H9 (cell line): ENCODE results near the gene MSLN. TPM values are rescaled to one million over a fixed set of nuclear protein-coding genes. Genes with fewer than 3 reads are reported as not detected.

Experiments used
- DNase-seq: peaks from one replicate; pipeline ENCODE4 v3.0.0-alpha.2; 2017
- H2AFZ ChIP-seq: one replicate; pipeline ENCODE4 v1.6.1; 2013; ENCODE audit warnings: mild to moderate bottlenecking, low read length, control low read depth, moderate library complexity
- H2AK5ac ChIP-seq: 2 replicates; pipeline ENCODE4 v1.6.1; 2013; ENCODE audit warnings: low read length, control low read depth, mixed read lengths; ENCODE audit not compliant: insufficient read length
- H2BK120ac ChIP-seq: one replicate; pipeline ENCODE4 v1.6.1; 2013; ENCODE audit warnings: low read depth, mild to moderate bottlenecking, low read length, control low read depth, inconsistent platforms; ENCODE audit not compliant: poor library complexity, severe bottlenecking
- H2BK12ac ChIP-seq: 2 replicates; pipeline ENCODE4 v1.6.1; 2013; ENCODE audit warnings: low read length, control low read depth, mixed read lengths, low read depth; ENCODE audit not compliant: insufficient read length
- H2BK15ac ChIP-seq: 2 replicates; pipeline ENCODE4 v1.6.1; 2013; ENCODE audit warnings: low read depth, low read length, control low read depth
- H2BK20ac ChIP-seq: one replicate; pipeline ENCODE4 v1.6.1; 2013; ENCODE audit warnings: low read depth, mild to moderate bottlenecking, low read length, control low read depth, inconsistent platforms; ENCODE audit not compliant: poor library complexity, severe bottlenecking
- H2BK5ac ChIP-seq: 2 replicates; pipeline ENCODE4 v1.6.1; 2013; ENCODE audit warnings: low read length, control low read depth, mixed read lengths; ENCODE audit not compliant: insufficient read length
- H3K14ac ChIP-seq: 2 replicates; pipeline ENCODE4 v1.6.1; 2013; ENCODE audit warnings: low read length, control low read depth; ENCODE audit not compliant: insufficient read depth
- H3K18ac ChIP-seq: 2 replicates; pipeline ENCODE4 v1.6.1; 2013; ENCODE audit warnings: low read depth, mild to moderate bottlenecking, mixed read lengths, low read length, control low read depth; ENCODE audit not compliant: insufficient read length
- H3K23ac ChIP-seq: 2 replicates; pipeline ENCODE4 v1.6.1; 2013; ENCODE audit warnings: low read length, control low read depth, mixed read lengths, low read depth; ENCODE audit not compliant: insufficient read length
- H3K23me2 ChIP-seq: 2 replicates; pipeline ENCODE4 v1.6.1; 2013; ENCODE audit warnings: low read depth, mild to moderate bottlenecking, mixed read lengths, low read length, control low read depth; ENCODE audit not compliant: insufficient read length, poor library complexity, severe bottlenecking
- H3K27ac ChIP-seq: 2 replicates; pipeline ENCODE4 v1.5.1; 2013; ENCODE audit warnings: low read length, control low read depth, mixed read lengths, low read depth; ENCODE audit not compliant: insufficient read length
- H3K27me3 ChIP-seq: 2 replicates; pipeline ENCODE4 v1.6.1; 2013; ENCODE audit warnings: low read length, control low read depth, inconsistent platforms; ENCODE audit not compliant: insufficient read depth
- H3K4ac ChIP-seq: 2 replicates; pipeline ENCODE4 v1.6.1; 2013; ENCODE audit warnings: low read depth, mild to moderate bottlenecking, control low read depth, inconsistent platforms, low read length, moderate library complexity
- H3K4me1 ChIP-seq: 2 replicates; pipeline ENCODE4 v1.6.1; 2013; ENCODE audit warnings: low read length, control low read depth, inconsistent platforms; ENCODE audit not compliant: insufficient read depth
- H3K4me2 ChIP-seq: 2 replicates; pipeline ENCODE4 v1.6.1; 2013; ENCODE audit warnings: low read length, control low read depth, mixed read lengths; ENCODE audit not compliant: insufficient read length, insufficient read depth
- H3K56ac ChIP-seq: 2 replicates; pipeline ENCODE4 v1.6.1; 2013; ENCODE audit warnings: low read depth, mild to moderate bottlenecking, mixed read lengths, low read length, control low read depth; ENCODE audit not compliant: insufficient read length
- H3K79me1 ChIP-seq: 2 replicates; pipeline ENCODE4 v1.6.1; 2013; ENCODE audit warnings: low read depth, mild to moderate bottlenecking, moderate library complexity, low read length, control low read depth, inconsistent platforms; ENCODE audit not compliant: insufficient read depth, poor library complexity, severe bottlenecking
- H3K79me2 ChIP-seq: 2 replicates; pipeline ENCODE4 v1.6.1; 2013; ENCODE audit warnings: low read length, control low read depth, inconsistent platforms; ENCODE audit not compliant: insufficient read depth
- H3K9ac ChIP-seq: 2 replicates; pipeline ENCODE4 v1.6.1; 2013; ENCODE audit warnings: low read length, control low read depth, mixed read lengths; ENCODE audit not compliant: insufficient read length; ENCODE audit errors: extremely low read depth
- H3K9me3 ChIP-seq: one replicate; pipeline ENCODE4 v1.6.1; 2013; ENCODE audit warnings: low read depth, low read length, inconsistent platforms; ENCODE audit not compliant: control insufficient read depth
- H3T11ph ChIP-seq: one replicate; pipeline ENCODE4 v1.6.1; 2013; ENCODE audit warnings: mild to moderate bottlenecking, low read length, control low read depth, inconsistent platforms
- H4K20me1 ChIP-seq: one replicate; pipeline ENCODE4 v1.6.1; 2013; ENCODE audit not compliant: control insufficient read depth, insufficient read length, insufficient read depth
- H4K5ac ChIP-seq: 2 replicates; pipeline ENCODE4 v1.6.1; 2013; ENCODE audit warnings: low read depth, mild to moderate bottlenecking, mixed read lengths, low read length, control low read depth; ENCODE audit not compliant: insufficient read length
- H4K8ac ChIP-seq: replicated peaks from 2 replicates; pipeline ENCODE4 v1.6.1; 2013; ENCODE audit warnings: low read length, control low read depth, mixed read lengths, low read depth; ENCODE audit not compliant: insufficient read length
- H4K91ac ChIP-seq: 2 replicates; pipeline ENCODE4 v1.6.1; 2013; ENCODE audit warnings: low read depth, mild to moderate bottlenecking, moderate library complexity, mixed read lengths, low read length, control low read depth; ENCODE audit not compliant: insufficient read length
- H3K27ac Mint-ChIP-seq, 3 experiments: 2 replicates in 2 of 3; 3 replicates in 1 of 3; pipeline ENCODE4 v1.8.0; 2020 to 2021; ENCODE audit warnings: mixed read lengths in 3 of 3, mild to moderate bottlenecking in 1 of 3, moderate library complexity in 1 of 3
- H3K27me3 Mint-ChIP-seq: 2 replicates; pipeline ENCODE4 v1.8.0; 2021; ENCODE audit warnings: low read depth, mild to moderate bottlenecking, moderate library complexity, mixed read lengths
- H3K36me3 Mint-ChIP-seq, 3 experiments: 2 replicates in 2 of 3; 3 replicates in 1 of 3; pipeline ENCODE4 v1.8.0; 2020 to 2021; ENCODE audit warnings: low read depth in 3 of 3, mixed read lengths in 3 of 3; ENCODE audit not compliant: insufficient read depth in 1 of 3
- H3K4me1 Mint-ChIP-seq, 2 experiments: 2 replicates each; pipeline ENCODE4 v1.8.0; 2020; ENCODE audit warnings: mixed read lengths in 2 of 2
- H3K4me3 Mint-ChIP-seq, 2 experiments: 2 replicates in 1 of 2; 3 replicates in 1 of 2; pipeline ENCODE4 v1.8.0; 2020 to 2021; ENCODE audit warnings: mild to moderate bottlenecking in 2 of 2, mixed read lengths in 2 of 2, moderate library complexity in 1 of 2
- H3K9me3 Mint-ChIP-seq, 2 experiments: 2 replicates in 1 of 2; 3 replicates in 1 of 2; pipeline ENCODE4 v1.8.0; 2020; ENCODE audit warnings: mild to moderate bottlenecking in 2 of 2, mixed read lengths in 2 of 2, moderate library complexity in 1 of 2
- WGBS: extraction: QIAGEN DNeasy Blood & Tissue Kit; methylation state at CpG from one replicate; pipeline ENCODE4 v1.1.7; 2013; ENCODE audit warnings: missing lambda C conversion rate, low lambda C conversion rate, mixed read lengths; ENCODE audit not compliant: insufficient read length; ENCODE audit errors: extremely low coverage; 5-methylcytosine and 5-hydroxymethylcytosine counted together
- total RNA-seq: library from RNA; stranded (reverse); gene quantifications from 2 replicates; pipeline ENCODE4 v1.2.1, GENCODE V29; 2021
- TF ChIP-seq, protein P1 (sequence below): fragments of 200-600 bp; sonication (generic); conservative IDR thresholded peaks from 3 replicates; pipeline ENCODE4 v1.8.0; 2021; ENCODE audit warnings: antibody characterized with exemption, mild to moderate bottlenecking

MSLN gene
- total RNA-seq, 1 experiment from 2014 or later = 0.22 TPM

- Histone ChIP-seq H2AFZ (no peak overlapping the region), H3K9ac (no peak overlapping the region), H3K9me3 (no peaks in the 10 kb centered on the region), H3K4ac (no peak overlapping the region), H3T11ph (no peak overlapping the region), H3K79me1 (no peaks in the 10 kb centered on the region), H3K56ac (no peak overlapping the region), H3K79me2 (no peaks in the 10 kb centered on the region), H3K18ac (no peak overlapping the region), H4K20me1 (no peaks in the 10 kb centered on the region), H2BK120ac (no peak overlapping the region), H3K23ac (no peak overlapping the region), H3K4me1 (no peaks in the 10 kb centered on the region), H2BK20ac (no peak overlapping the region), H2BK5ac (no peak overlapping the region), H2AK5ac (no peak overlapping the region), H3K4me2 (no peak overlapping the region), H2BK15ac (no peak overlapping the region), H4K91ac (no peak overlapping the region), H4K5ac (no peak overlapping the region), H3K23me2 (no peaks in the 10 kb centered on the region), H3K27ac (no peak overlapping the region), H3K27me3 (no peaks in the 10 kb centered on the region), H4K8ac (no peak overlapping the region), H2BK12ac (no peak overlapping the region), H3K14ac (no peak overlapping the region)
- Mint-ChIP-seq H3K4me1 (no peaks in the 10 kb centered on the region), H3K27ac (no peak overlapping the region), H3K36me3 (no peaks in the 10 kb centered on the region), H3K4me3 (no peak overlapping the region), H3K9me3 (no peaks in the 10 kb centered on the region; a peak in 1 of 5 replicates), H3K27me3 (peaks cover 22% of the 10 kb centered on the region)
- no peak for DNase-seq
- TF ChIP-seq, protein P1, sequence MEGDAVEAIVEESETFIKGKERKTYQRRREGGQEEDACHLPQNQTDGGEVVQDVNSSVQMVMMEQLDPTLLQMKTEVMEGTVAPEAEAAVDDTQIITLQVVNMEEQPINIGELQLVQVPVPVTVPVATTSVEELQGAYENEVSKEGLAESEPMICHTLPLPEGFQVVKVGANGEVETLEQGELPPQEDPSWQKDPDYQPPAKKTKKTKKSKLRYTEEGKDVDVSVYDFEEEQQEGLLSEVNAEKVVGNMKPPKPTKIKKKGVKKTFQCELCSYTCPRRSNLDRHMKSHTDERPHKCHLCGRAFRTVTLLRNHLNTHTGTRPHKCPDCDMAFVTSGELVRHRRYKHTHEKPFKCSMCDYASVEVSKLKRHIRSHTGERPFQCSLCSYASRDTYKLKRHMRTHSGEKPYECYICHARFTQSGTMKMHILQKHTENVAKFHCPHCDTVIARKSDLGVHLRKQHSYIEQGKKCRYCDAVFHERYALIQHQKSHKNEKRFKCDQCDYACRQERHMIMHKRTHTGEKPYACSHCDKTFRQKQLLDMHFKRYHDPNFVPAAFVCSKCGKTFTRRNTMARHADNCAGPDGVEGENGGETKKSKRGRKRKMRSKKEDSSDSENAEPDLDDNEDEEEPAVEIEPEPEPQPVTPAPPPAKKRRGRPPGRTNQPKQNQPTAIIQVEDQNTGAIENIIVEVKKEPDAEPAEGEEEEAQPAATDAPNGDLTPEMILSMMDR = no peak
- WGBS = no CpG with 5 or more reads among the region's 46 CpGs
These were observed 13.8 kb downstream of the MSLN start for GRCh38 chr16:774086-775001.
